Liver (tissue), 9 donors: ENCODE results near the gene LRGUK. TPM values are rescaled to one million over a fixed set of nuclear protein-coding genes. Genes with fewer than 3 reads are reported as not detected.

Experiments used
- DNase-seq: peaks from one replicate; pipeline ENCODE4 v3.0.0-alpha.2; 2017; ENCODE audit warnings: low spot score
- H3K27ac ChIP-seq, 2 donors: one replicate each; pipeline ENCODE4 v1.7.0; 2013; ENCODE audit warnings: inconsistent platforms in 2 of 2, low read length in 2 of 2, control low read depth in 1 of 2, low read depth in 1 of 2, mild to moderate bottlenecking in 1 of 2
- H3K27me3 ChIP-seq, 4 donors: one replicate each; pipeline versions ENCODE4 v1.6.1 to v1.7.0; 2013; ENCODE audit warnings: low read length in 3 of 4, inconsistent platforms in 1 of 4, mild to moderate bottlenecking in 1 of 4, moderate library complexity in 1 of 4; ENCODE audit not compliant: control insufficient read depth in 4 of 4, insufficient read depth in 4 of 4
- H3K36me3 ChIP-seq, 4 donors: one replicate each; pipeline versions ENCODE4 v1.6.1 to v1.7.0; 2013; ENCODE audit warnings: low read length in 3 of 4, mild to moderate bottlenecking in 3 of 4, low read depth in 1 of 4, moderate library complexity in 1 of 4; ENCODE audit not compliant: control insufficient read depth in 4 of 4, insufficient read depth in 3 of 4
- H3K4me1 ChIP-seq, 4 donors: one replicate each; pipeline versions ENCODE4 v1.6.1 to v1.7.0; 2013; ENCODE audit warnings: low read length in 3 of 4, mild to moderate bottlenecking in 3 of 4, moderate library complexity in 1 of 4; ENCODE audit not compliant: control insufficient read depth in 4 of 4, insufficient read depth in 4 of 4
- H3K4me3 ChIP-seq, 3 donors: one replicate each; pipeline versions ENCODE4 v1.6.1 to v1.7.0; 2013; ENCODE audit warnings: low read length in 3 of 3, control low read depth in 1 of 3, low read depth in 1 of 3, mild to moderate bottlenecking in 1 of 3
- H3K9ac ChIP-seq, 2 donors: one replicate each; pipeline ENCODE4 v1.7.0; 2013; ENCODE audit warnings: low read length in 2 of 2, mild to moderate bottlenecking in 2 of 2, moderate library complexity in 2 of 2, control low read depth in 1 of 2, low read depth in 1 of 2
- H3K9me3 ChIP-seq, 4 donors: one replicate each; pipeline versions ENCODE4 v1.6.1 to v1.7.0; 2013; ENCODE audit warnings: low read length in 3 of 4; ENCODE audit not compliant: control insufficient read depth in 4 of 4
- EGR1 ChIP-seq, 2 donors: IDR thresholded peaks; 2 replicates each; pipeline ENCODE4 v1.6.1; 2016 to 2018; ENCODE audit warnings: antibody characterized with exemption in 2 of 2, low read depth in 2 of 2
- FOXA1 ChIP-seq: IDR thresholded peaks from 2 replicates; pipeline ENCODE4 v1.6.1; 2016; ENCODE audit warnings: antibody characterized with exemption
- GABPA ChIP-seq, 2 donors: IDR thresholded peaks in 1 of 2; conservative IDR thresholded peaks in 1 of 2; 2 replicates each; pipeline ENCODE4 v1.6.1; 2016; ENCODE audit warnings: antibody characterized with exemption in 2 of 2, mild to moderate bottlenecking in 1 of 2, moderate library complexity in 1 of 2
- HNF4A ChIP-seq, 2 donors: conservative IDR thresholded peaks; 2 replicates each; pipeline ENCODE4 v1.6.1; 2016; ENCODE audit warnings: antibody characterized with exemption in 2 of 2, mild to moderate bottlenecking in 2 of 2
- JUND ChIP-seq, 2 donors: IDR thresholded peaks; 2 replicates each; pipeline ENCODE4 v1.6.1; 2016; ENCODE audit warnings: antibody characterized with exemption in 2 of 2
- RAD21 ChIP-seq, 2 donors: IDR thresholded peaks; 2 replicates each; pipeline ENCODE4 v1.6.1; 2016; ENCODE audit warnings: antibody characterized with exemption in 2 of 2, mild to moderate bottlenecking in 2 of 2
- SP1 ChIP-seq: IDR thresholded peaks from 2 replicates; pipeline ENCODE4 v1.6.1; 2018; ENCODE audit warnings: antibody characterized with exemption, mild to moderate bottlenecking
- TAF1 ChIP-seq: conservative IDR thresholded peaks from 2 replicates; pipeline ENCODE4 v1.6.1; 2016; ENCODE audit warnings: antibody characterized with exemption, mild to moderate bottlenecking
- YY1 ChIP-seq: IDR thresholded peaks from 2 replicates; pipeline ENCODE4 v1.6.1; 2016; ENCODE audit warnings: antibody characterized with exemption, mild to moderate bottlenecking
- WGBS: extraction: QIAGEN DNeasy Blood & Tissue Kit; methylation state at CpG from one replicate; pipeline ENCODE4 v1.1.7; 2013; 5-methylcytosine and 5-hydroxymethylcytosine counted together
- polyA plus RNA-seq, 2 donors: library from polyadenylated mRNA; stranded (reverse) in 1 of 2; unstranded in 1 of 2; fragments of 200-250 nt in 1 of 2; fragments of >200 nt in 1 of 2; fragmentation: Nextera tagmentation in 1 of 2; extraction: Ambion mirVana in 1 of 2; gene quantifications; one replicate each; pipeline versions ENCODE4 v1.2.1 to v1.2.3, GENCODE V29; 2013 to 2015
- total RNA-seq, 2 donors: library from RNA; depleted of rRNA; stranded (reverse); fragments of >200 nt; gene quantifications; one replicate each; pipeline ENCODE4 v1.2.3, GENCODE V29; 2014
- TF ChIP-seq, protein P1 (sequence below): IDR thresholded peaks from 2 replicates; pipeline ENCODE4 v1.6.1; 2016; ENCODE audit warnings: antibody characterized with exemption
- TF ChIP-seq, protein P2 (sequence below): fragments of 150-350 bp; IDR thresholded peaks from 2 replicates; pipeline ENCODE4 v1.5.1; 2017; ENCODE audit warnings: improper control_type of control experiment, low read depth, low read length; ENCODE audit not compliant: missing input control
- TF ChIP-seq, protein P3 (sequence below): IDR thresholded peaks from 2 replicates; pipeline ENCODE4 v1.6.1; 2016; ENCODE audit warnings: antibody characterized with exemption
- donor health status: healthy.
- donor health status: healthy.
- donor health status: healthy.
- donor health status: healthy.
- donor health status: healthy.

The LRGUK gene
- total and polyA plus RNA-seq, 4 donors = 0.03 to 0.50 (median 0.12) TPM

DNA sequence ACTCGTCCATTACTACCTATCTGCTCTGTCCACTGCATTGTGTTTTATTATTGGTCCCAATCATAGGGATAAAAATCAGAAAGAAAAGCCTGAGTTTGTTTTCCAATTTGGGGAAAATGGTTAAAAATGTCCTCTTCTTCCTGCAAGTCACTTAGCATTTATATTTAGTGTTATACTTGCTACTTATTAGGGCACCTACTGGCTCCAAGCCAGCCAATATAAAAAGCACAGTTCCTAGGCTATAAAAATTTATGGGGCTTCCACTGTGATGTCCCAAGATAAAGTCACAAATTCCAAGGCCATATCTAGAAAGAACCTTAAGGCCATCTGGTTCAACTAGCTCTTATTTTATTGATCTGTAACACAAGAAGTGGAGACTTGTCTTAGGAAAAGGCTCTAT, 186.4 kb downstream of the LRGUK start:
- WGBS = 93% methylated on average over 1 of the region's 1 CpG
- DNase-seq = no peak

More for the DNA sequence above, 186.4 kb downstream of the LRGUK start:
- Histone ChIP-seq H3K9ac (no peak overlapping the region), H3K9me3 (no peaks in the 10 kb centered on the region), H3K27me3 (no peaks in the 10 kb centered on the region), H3K27ac (no peak overlapping the region), H3K4me1 (peaks cover 0 to 23% (median 8%) of the 10 kb centered on the region in 4 donors), H3K36me3 (no peaks in the 10 kb centered on the region), H3K4me3 (no peak overlapping the region)
- TF ChIP-seq, protein P1, sequence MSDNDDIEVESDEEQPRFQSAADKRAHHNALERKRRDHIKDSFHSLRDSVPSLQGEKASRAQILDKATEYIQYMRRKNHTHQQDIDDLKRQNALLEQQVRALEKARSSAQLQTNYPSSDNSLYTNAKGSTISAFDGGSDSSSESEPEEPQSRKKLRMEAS = no peak
- TF ChIP-seq TAF1 (no peak), YY1 (no peak), FOXA1 (no peak), GABPA (IDR thresholded peaks at IDR 0.05 in 1 of 2, conservative IDR thresholded peaks at IDR 0.05 in 1 of 2) (no peak), JUND (IDR thresholded peaks at IDR 0.05) (no peak), HNF4A (conservative IDR thresholded peaks at IDR 0.05) (no peak), EGR1 (IDR thresholded peaks at IDR 0.05; ENCODE audit: low read depth in 2 of 2) (no peak), SP1 (no peak), RAD21 (IDR thresholded peaks at IDR 0.05) (no peak)
- TF ChIP-seq, protein P2, sequence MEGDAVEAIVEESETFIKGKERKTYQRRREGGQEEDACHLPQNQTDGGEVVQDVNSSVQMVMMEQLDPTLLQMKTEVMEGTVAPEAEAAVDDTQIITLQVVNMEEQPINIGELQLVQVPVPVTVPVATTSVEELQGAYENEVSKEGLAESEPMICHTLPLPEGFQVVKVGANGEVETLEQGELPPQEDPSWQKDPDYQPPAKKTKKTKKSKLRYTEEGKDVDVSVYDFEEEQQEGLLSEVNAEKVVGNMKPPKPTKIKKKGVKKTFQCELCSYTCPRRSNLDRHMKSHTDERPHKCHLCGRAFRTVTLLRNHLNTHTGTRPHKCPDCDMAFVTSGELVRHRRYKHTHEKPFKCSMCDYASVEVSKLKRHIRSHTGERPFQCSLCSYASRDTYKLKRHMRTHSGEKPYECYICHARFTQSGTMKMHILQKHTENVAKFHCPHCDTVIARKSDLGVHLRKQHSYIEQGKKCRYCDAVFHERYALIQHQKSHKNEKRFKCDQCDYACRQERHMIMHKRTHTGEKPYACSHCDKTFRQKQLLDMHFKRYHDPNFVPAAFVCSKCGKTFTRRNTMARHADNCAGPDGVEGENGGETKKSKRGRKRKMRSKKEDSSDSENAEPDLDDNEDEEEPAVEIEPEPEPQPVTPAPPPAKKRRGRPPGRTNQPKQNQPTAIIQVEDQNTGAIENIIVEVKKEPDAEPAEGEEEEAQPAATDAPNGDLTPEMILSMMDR = no peak
- TF ChIP-seq, protein P3, sequence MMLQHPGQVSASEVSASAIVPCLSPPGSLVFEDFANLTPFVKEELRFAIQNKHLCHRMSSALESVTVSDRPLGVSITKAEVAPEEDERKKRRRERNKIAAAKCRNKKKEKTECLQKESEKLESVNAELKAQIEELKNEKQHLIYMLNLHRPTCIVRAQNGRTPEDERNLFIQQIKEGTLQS = no peak

Other genes with a start within 250 kb of the LRGUK start
- gene SLC35B4, start 189.6 kb downstream of the LRGUK start, total RNA-seq = 10 to 100 TPM in 1 of 2 donors, 1 to 10 TPM in 1; 5.9 to 11.9 TPM
- 10 to 100 TPM in 1 of 2 donors, 1 to 10 TPM in 1; 5.7 to 17.7 TPM for gene SLC35B4, start 189.6 kb downstream of the LRGUK start, polyA plus RNA-seq